WTC11 (cell line): ENCODE data around the gene NFIA. TPM values are rescaled to one million over a fixed set of nuclear protein-coding genes. Genes with fewer than 3 reads are reported as not detected.

Experiments used
- ATAC-seq: fragments of 200-7000 bp; cut with Tn5 transposase; 2 replicates; pipeline ENCODE4 v1.10.0; 2021; ENCODE audit warnings: mild to moderate bottlenecking, moderate library complexity
- CTCF ChIA-PET: fragments of 300-600 bp; sonication (Branson Sonifier 250); formaldehyde crosslinking; loops from one replicate; lab custom pipeline; 2021; ENCODE audit warnings: antibody characterized with exemption; lab: Charles Lee
- POLR2A ChIA-PET: fragments of 350-600 bp; sonication (Branson Sonifier 250); formaldehyde crosslinking; loops from one replicate; lab custom pipeline; 2021; ENCODE audit warnings: antibody characterized with exemption; lab: Charles Lee
- DNase-seq: peaks from one replicate; pipeline ENCODE4 v3.0.0; 2021; ENCODE audit warnings: low spot score
- H3K27ac Mint-ChIP-seq: 2 replicates; pipeline ENCODE4 v1.8.0; 2021; ENCODE audit warnings: mixed read lengths
- H3K27me3 Mint-ChIP-seq: 2 replicates; pipeline ENCODE4 v1.8.0; 2021; ENCODE audit warnings: low read depth, mild to moderate bottlenecking, moderate library complexity, mixed read lengths
- H3K36me3 Mint-ChIP-seq: 2 replicates; pipeline ENCODE4 v1.8.0; 2021; ENCODE audit warnings: mixed read lengths
- H3K4me1 Mint-ChIP-seq: 2 replicates; pipeline ENCODE4 v1.8.0; 2022; ENCODE audit warnings: mixed read lengths
- H3K4me3 Mint-ChIP-seq: 2 replicates; pipeline ENCODE4 v1.8.0; 2021; ENCODE audit warnings: mild to moderate bottlenecking, moderate library complexity, mixed read lengths
- H3K9me3 Mint-ChIP-seq: 2 replicates; pipeline ENCODE4 v1.8.0; 2021; ENCODE audit warnings: mixed read lengths
- ATF1 ChIP-seq: sonication (generic); formaldehyde crosslinking; IDR thresholded peaks from 2 replicates; pipeline ENCODE4 v1.8.1; 2023; ENCODE audit warnings: mild to moderate bottlenecking, moderate library complexity, missing genetic modification reagents
- E2F1 ChIP-seq: sonication (generic); formaldehyde crosslinking; IDR thresholded peaks from 2 replicates; pipeline ENCODE4 v1.8.0; 2022; ENCODE audit warnings: mild to moderate bottlenecking, missing genetic modification reagents
- ESRRA ChIP-seq: sonication (generic); formaldehyde crosslinking; IDR thresholded peaks from 2 replicates; pipeline ENCODE4 v1.8.1; 2022; ENCODE audit warnings: mild to moderate bottlenecking, missing genetic modification reagents, borderline replicate concordance
- ETV6 ChIP-seq: sonication (generic); formaldehyde crosslinking; IDR thresholded peaks from 2 replicates; pipeline ENCODE4 v1.8.1; 2022; ENCODE audit warnings: mild to moderate bottlenecking, missing genetic modification reagents
- FOXJ3 ChIP-seq: sonication (generic); formaldehyde crosslinking; IDR thresholded peaks from 2 replicates; pipeline ENCODE4 v1.9.0; 2021; ENCODE audit warnings: missing genetic modification reagents, mild to moderate bottlenecking, borderline replicate concordance
- FOXK1 ChIP-seq: sonication (generic); formaldehyde crosslinking; IDR thresholded peaks from 2 replicates; pipeline ENCODE4 v1.8.0; 2022; ENCODE audit warnings: mild to moderate bottlenecking, moderate library complexity, missing genetic modification reagents
- GRHL2 ChIP-seq: fragments of 250-450 bp; sonication (Bioruptor Pico); IDR thresholded peaks from 2 replicates; pipeline ENCODE4 v1.8.0; 2022; ENCODE audit warnings: mild to moderate bottlenecking, moderate library complexity; ENCODE audit not compliant: insufficient replicate concordance, severe bottlenecking
- HMGXB4 ChIP-seq: sonication (generic); formaldehyde crosslinking; IDR thresholded peaks from 2 replicates; pipeline ENCODE4 v1.8.1; 2023; ENCODE audit warnings: mild to moderate bottlenecking, moderate library complexity, missing genetic modification reagents
- IRF2 ChIP-seq: sonication (generic); formaldehyde crosslinking; IDR thresholded peaks from 2 replicates; pipeline ENCODE4 v1.8.0; 2022; ENCODE audit warnings: low read depth, missing genetic modification reagents, borderline replicate concordance
- KAT7 ChIP-seq: sonication (generic); formaldehyde crosslinking; IDR thresholded peaks from 2 replicates; pipeline ENCODE4 v1.8.1; 2023; ENCODE audit warnings: missing genetic modification reagents, mild to moderate bottlenecking, borderline replicate concordance
- NFATC4 ChIP-seq: fragments of 250-450 bp; sonication (Bioruptor Pico); IDR thresholded peaks from 2 replicates; pipeline ENCODE4 v1.9.0; 2021; ENCODE audit warnings: mild to moderate bottlenecking
- NFE2L1 ChIP-seq: sonication (generic); formaldehyde crosslinking; IDR thresholded peaks from 2 replicates; pipeline ENCODE4 v1.8.1; 2023; ENCODE audit warnings: missing genetic modification reagents
- NFYB ChIP-seq: sonication (generic); formaldehyde crosslinking; conservative IDR thresholded peaks from 2 replicates; pipeline ENCODE4 v1.8.0; 2022; ENCODE audit warnings: low read depth, missing genetic modification reagents
- NR1H2 ChIP-seq: sonication (generic); formaldehyde crosslinking; IDR thresholded peaks from 2 replicates; pipeline ENCODE4 v1.9.0; 2021; ENCODE audit warnings: mild to moderate bottlenecking, moderate library complexity, missing genetic modification reagents
- OVOL2 ChIP-seq: fragments of 250-450 bp; sonication (Bioruptor Pico); IDR thresholded peaks from 2 replicates; pipeline ENCODE4 v1.9.0; 2021; ENCODE audit warnings: mild to moderate bottlenecking, borderline replicate concordance
- SOX15 ChIP-seq: fragments of 250-450 bp; sonication (Bioruptor Pico); IDR thresholded peaks from 2 replicates; pipeline ENCODE4 v1.9.0; 2021; ENCODE audit warnings: mild to moderate bottlenecking
- TEAD1 ChIP-seq: sonication (generic); formaldehyde crosslinking; IDR thresholded peaks from 2 replicates; pipeline ENCODE4 v1.8.0; 2022; ENCODE audit warnings: mild to moderate bottlenecking, missing genetic modification reagents
- TEAD4 ChIP-seq: sonication (generic); formaldehyde crosslinking; IDR thresholded peaks from 2 replicates; pipeline ENCODE4 v1.8.0; 2022; ENCODE audit warnings: mild to moderate bottlenecking, missing genetic modification reagents
- TP53 ChIP-seq: sonication (generic); formaldehyde crosslinking; IDR thresholded peaks from 2 replicates; pipeline ENCODE4 v1.8.1; 2023; ENCODE audit warnings: mild to moderate bottlenecking, missing genetic modification reagents
- ZNF138 ChIP-seq: sonication (generic); formaldehyde crosslinking; conservative IDR thresholded peaks from 2 replicates; pipeline ENCODE4 v1.8.1; 2022; ENCODE audit warnings: mild to moderate bottlenecking, moderate library complexity, missing genetic modification reagents
- ZNF219 ChIP-seq: sonication (generic); formaldehyde crosslinking; IDR thresholded peaks from 2 replicates; pipeline ENCODE4 v1.8.0; 2023; ENCODE audit warnings: missing genetic modification reagents, mild to moderate bottlenecking, borderline replicate concordance
- total RNA-seq: library from RNA; stranded (reverse); gene quantifications from 3 replicates; pipeline ENCODE4 v1.2.3, GENCODE V29; 2021
- TF ChIP-seq, protein P1 (sequence below): fragments of 250-450 bp; sonication (Bioruptor Pico); IDR thresholded peaks from 2 replicates; pipeline ENCODE4 v1.9.0; 2021; ENCODE audit warnings: mild to moderate bottlenecking
- TF ChIP-seq, protein P2 (sequence below): fragments of 250-450 bp; sonication (Bioruptor Pico); IDR thresholded peaks from 2 replicates; pipeline ENCODE4 v1.9.0; 2021; ENCODE audit warnings: moderate library complexity, mild to moderate bottlenecking, inconsistent platforms, borderline replicate concordance
- TF ChIP-seq, protein P3 (sequence below): sonication (generic); formaldehyde crosslinking; IDR thresholded peaks from 2 replicates; pipeline ENCODE4 v1.8.0; 2022; ENCODE audit warnings: mild to moderate bottlenecking, missing genetic modification reagents
- TF ChIP-seq, protein P4 (sequence below): sonication (generic); formaldehyde crosslinking; IDR thresholded peaks from 2 replicates; pipeline ENCODE4 v1.8.0; 2023; ENCODE audit warnings: mild to moderate bottlenecking, missing genetic modification reagents

The NFIA gene
- total RNA-seq, 1 experiment from 2014 or later, result 16.7 TPM

DNA sequence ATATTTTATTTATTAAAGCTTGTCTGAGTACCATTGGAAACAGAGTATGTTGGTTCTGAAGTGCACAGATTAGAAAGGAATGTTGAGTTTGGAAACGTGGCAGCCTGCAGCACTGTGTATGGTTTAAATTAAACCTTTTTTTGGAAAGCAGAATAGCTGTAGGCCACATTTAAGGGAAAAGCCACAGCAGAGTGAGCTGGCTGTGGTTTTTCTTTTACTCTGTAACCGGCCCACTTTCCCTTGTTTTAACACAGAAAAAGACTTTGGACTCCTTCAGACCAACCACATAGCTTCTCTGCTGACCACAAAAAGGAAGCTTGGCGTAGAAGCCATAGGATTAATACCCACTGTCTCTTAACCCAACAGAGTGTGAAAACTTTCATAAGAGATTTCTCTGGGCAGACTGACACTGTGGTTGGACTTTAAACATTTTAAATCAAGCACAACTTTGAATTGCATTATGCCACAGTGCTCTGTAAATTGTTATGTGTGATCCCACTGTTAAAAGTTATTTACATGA, 75.2 kb downstream of the NFIA start:
- Mint-ChIP-seq H3K27ac (no peak overlapping the region), H3K36me3 (no peaks in the 10 kb centered on the region), H3K4me3 (no peak overlapping the region), H3K27me3 (no peaks in the 10 kb centered on the region), H3K9me3 (no peaks in the 10 kb centered on the region), H3K4me1 (peaks cover 43% of the 10 kb centered on the region)
- no peak for DNase-seq
- ATAC-seq, result no peak
- POLR2A ChIA-PET, result no interaction called here
- CTCF ChIA-PET, result interaction anchor here (1.0 to 2.1 kb wide), 4 partner anchors 108 to 431 kb away, joined by 3 to 9 read pairs (median 4); no protein-coding TSS in a partner anchor
- no peak for TF ChIP-seq GRHL2 (CRISPR knock-in tag)
- no peak for TF ChIP-seq E2F1 (CRISPR knock-in tag)
- TF ChIP-seq NFATC4 (CRISPR knock-in tag), result no peak
- TF ChIP-seq TEAD4, result no peak
- TF ChIP-seq NR1H2, result no peak
- no peak for TF ChIP-seq FOXK1 (CRISPR knock-in tag)
- no peak for TF ChIP-seq FOXJ3 (CRISPR knock-in tag)
- TF ChIP-seq, protein P1, sequence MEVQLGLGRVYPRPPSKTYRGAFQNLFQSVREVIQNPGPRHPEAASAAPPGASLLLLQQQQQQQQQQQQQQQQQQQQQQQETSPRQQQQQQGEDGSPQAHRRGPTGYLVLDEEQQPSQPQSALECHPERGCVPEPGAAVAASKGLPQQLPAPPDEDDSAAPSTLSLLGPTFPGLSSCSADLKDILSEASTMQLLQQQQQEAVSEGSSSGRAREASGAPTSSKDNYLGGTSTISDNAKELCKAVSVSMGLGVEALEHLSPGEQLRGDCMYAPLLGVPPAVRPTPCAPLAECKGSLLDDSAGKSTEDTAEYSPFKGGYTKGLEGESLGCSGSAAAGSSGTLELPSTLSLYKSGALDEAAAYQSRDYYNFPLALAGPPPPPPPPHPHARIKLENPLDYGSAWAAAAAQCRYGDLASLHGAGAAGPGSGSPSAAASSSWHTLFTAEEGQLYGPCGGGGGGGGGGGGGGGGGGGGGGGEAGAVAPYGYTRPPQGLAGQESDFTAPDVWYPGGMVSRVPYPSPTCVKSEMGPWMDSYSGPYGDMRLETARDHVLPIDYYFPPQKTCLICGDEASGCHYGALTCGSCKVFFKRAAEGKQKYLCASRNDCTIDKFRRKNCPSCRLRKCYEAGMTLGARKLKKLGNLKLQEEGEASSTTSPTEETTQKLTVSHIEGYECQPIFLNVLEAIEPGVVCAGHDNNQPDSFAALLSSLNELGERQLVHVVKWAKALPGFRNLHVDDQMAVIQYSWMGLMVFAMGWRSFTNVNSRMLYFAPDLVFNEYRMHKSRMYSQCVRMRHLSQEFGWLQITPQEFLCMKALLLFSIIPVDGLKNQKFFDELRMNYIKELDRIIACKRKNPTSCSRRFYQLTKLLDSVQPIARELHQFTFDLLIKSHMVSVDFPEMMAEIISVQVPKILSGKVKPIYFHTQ (CRISPR knock-in tag), result no peak
- TF ChIP-seq ZNF138 (CRISPR knock-in tag), result no peak
- TF ChIP-seq ATF1, result no peak
- no peak for TF ChIP-seq OVOL2 (CRISPR knock-in tag)
- TF ChIP-seq, protein P2, sequence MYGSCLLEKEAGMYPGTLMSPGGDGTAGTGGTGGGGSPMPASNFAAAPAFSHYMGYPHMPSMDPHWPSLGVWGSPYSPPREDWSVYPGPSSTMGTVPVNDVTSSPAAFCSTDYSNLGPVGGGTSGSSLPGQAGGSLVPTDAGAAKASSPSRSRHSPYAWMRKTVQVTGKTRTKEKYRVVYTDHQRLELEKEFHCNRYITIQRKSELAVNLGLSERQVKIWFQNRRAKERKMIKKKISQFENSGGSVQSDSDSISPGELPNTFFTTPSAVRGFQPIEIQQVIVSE (CRISPR knock-in tag), result no peak
- no peak for TF ChIP-seq ETV6 (CRISPR knock-in tag)
- TF ChIP-seq TEAD1 (CRISPR knock-in tag), result no peak

- H3K27me3 Mint-ChIP-seq, result no peaks in the 10 kb centered on the region
- no peak overlapping the region for H3K27ac Mint-ChIP-seq
- ChIA-PET POLR2A (no interaction called here), CTCF (no interaction called here)
- H3K36me3 Mint-ChIP-seq, result no peaks in the 10 kb centered on the region
- peaks cover 32% of the 10 kb centered on the region for H3K4me1 Mint-ChIP-seq
- no peaks in the 10 kb centered on the region for H3K9me3 Mint-ChIP-seq
- DNase-seq (no peak), ATAC-seq (no peak)
- no peak overlapping the region for H3K4me3 Mint-ChIP-seq
- TF ChIP-seq TP53 (CRISPR knock-in tag) (no peak), NFE2L1 (no peak), KAT7 (CRISPR knock-in tag) (no peak), IRF2 (CRISPR knock-in tag) (no peak), ZNF219 (no peak), HMGXB4 (CRISPR knock-in tag) (no peak), ESRRA (CRISPR knock-in tag) (no peak), SOX15 (CRISPR knock-in tag) (no peak), NFYB (CRISPR knock-in tag) (no peak), ATF1 (no peak)
- TF ChIP-seq, protein P3, sequence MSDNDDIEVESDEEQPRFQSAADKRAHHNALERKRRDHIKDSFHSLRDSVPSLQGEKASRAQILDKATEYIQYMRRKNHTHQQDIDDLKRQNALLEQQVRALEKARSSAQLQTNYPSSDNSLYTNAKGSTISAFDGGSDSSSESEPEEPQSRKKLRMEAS (CRISPR knock-in tag), result no peak
- TF ChIP-seq, protein P2 (CRISPR knock-in tag), result no peak
- TF ChIP-seq, protein P4, sequence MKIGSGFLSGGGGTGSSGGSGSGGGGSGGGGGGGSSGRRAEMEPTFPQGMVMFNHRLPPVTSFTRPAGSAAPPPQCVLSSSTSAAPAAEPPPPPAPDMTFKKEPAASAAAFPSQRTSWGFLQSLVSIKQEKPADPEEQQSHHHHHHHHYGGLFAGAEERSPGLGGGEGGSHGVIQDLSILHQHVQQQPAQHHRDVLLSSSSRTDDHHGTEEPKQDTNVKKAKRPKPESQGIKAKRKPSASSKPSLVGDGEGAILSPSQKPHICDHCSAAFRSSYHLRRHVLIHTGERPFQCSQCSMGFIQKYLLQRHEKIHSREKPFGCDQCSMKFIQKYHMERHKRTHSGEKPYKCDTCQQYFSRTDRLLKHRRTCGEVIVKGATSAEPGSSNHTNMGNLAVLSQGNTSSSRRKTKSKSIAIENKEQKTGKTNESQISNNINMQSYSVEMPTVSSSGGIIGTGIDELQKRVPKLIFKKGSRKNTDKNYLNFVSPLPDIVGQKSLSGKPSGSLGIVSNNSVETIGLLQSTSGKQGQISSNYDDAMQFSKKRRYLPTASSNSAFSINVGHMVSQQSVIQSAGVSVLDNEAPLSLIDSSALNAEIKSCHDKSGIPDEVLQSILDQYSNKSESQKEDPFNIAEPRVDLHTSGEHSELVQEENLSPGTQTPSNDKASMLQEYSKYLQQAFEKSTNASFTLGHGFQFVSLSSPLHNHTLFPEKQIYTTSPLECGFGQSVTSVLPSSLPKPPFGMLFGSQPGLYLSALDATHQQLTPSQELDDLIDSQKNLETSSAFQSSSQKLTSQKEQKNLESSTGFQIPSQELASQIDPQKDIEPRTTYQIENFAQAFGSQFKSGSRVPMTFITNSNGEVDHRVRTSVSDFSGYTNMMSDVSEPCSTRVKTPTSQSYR (CRISPR knock-in tag), result no peak
These were observed 76.2 kb downstream of the NFIA start for GRCh38 chr1:61158591-61158990.
